Calu3 (cell line): Measurements from ENCODE around the gene SPPL3. TPM values are rescaled to one million over a fixed set of nuclear protein-coding genes. Genes with fewer than 3 reads are reported as not detected.

ENCODE experiments used
- BruUV-seq: library from RNA; stranded (reverse); fragments of 400-500 nt; replicated peaks from 2 replicates; lab custom pipeline; 2021; lab: Mats Ljungman, UMichigan
- CTCF ChIA-PET: fragments of 300-600 bp; sonication (Branson Sonifier 250); formaldehyde crosslinking; loops from one replicate; lab custom pipeline; 2022; ENCODE audit warnings: antibody characterized with exemption; lab: Charles Lee
- DNase-seq: peaks from one replicate; pipeline ENCODE4 v3.0.0; 2022
- H3K27ac Mint-ChIP-seq: one replicate; pipeline ENCODE4 v1.8.0; 2022; ENCODE audit warnings: mixed read lengths; ENCODE audit not compliant: unreplicated experiment
- H3K27me3 Mint-ChIP-seq: one replicate; pipeline ENCODE4 v1.8.0; 2022; ENCODE audit warnings: mixed read lengths; ENCODE audit not compliant: unreplicated experiment
- H3K36me3 Mint-ChIP-seq: one replicate; pipeline ENCODE4 v1.8.0; 2022; ENCODE audit warnings: mild to moderate bottlenecking, moderate library complexity, mixed read lengths; ENCODE audit not compliant: insufficient read depth, unreplicated experiment
- H3K4me1 Mint-ChIP-seq: one replicate; pipeline ENCODE4 v1.8.0; 2022; ENCODE audit warnings: mild to moderate bottlenecking, low read depth, mixed read lengths; ENCODE audit not compliant: unreplicated experiment
- H3K4me3 Mint-ChIP-seq: one replicate; pipeline ENCODE4 v1.8.0; 2022; ENCODE audit warnings: mild to moderate bottlenecking, low read depth, moderate library complexity, mixed read lengths; ENCODE audit not compliant: unreplicated experiment
- H3K9me3 Mint-ChIP-seq: one replicate; pipeline ENCODE4 v1.8.0; 2022; ENCODE audit warnings: low read depth, mixed read lengths; ENCODE audit not compliant: unreplicated experiment
- CTCF ChIP-seq: fragments of 200-600 bp; IDR thresholded peaks from one replicate; pipeline ENCODE4 v1.8.0; 2022; ENCODE audit warnings: antibody characterized with exemption; ENCODE audit not compliant: unreplicated experiment
- intact Hi-C: fragments of 100-400 bp; cut with micrococcal nuclease; formaldehyde crosslinking; loops from one replicate; pipeline ENCODE4 v1.10.0; 2022; ENCODE audit not compliant: unreplicated experiment
- total RNA-seq: library from RNA; stranded (reverse); gene quantifications from 2 replicates; pipeline ENCODE4 v1.2.3, GENCODE V29; 2022

Gene SPPL3
- total RNA-seq, 1 experiment from 2014 or later = 61.0 TPM

GRCh38 chr12:120933786-120934185 is 29.6 kb upstream of the SPPL3 start:
- TF ChIP-seq CTCF = no peak
- H3K4me3 Mint-ChIP-seq = no peak overlapping the region

GRCh38 chr12:120932956-120933526 is 28.9 kb upstream of the SPPL3 start:
- BruUV-seq = no TSS peak
- no peak for TF ChIP-seq CTCF
- intact Hi-C loops = no loop called here
- DNase-seq = no peak
- Mint-ChIP-seq H3K4me1 (peaks cover 9% of the 10 kb centered on the region), H3K36me3 (peaks cover 15% of the 10 kb centered on the region), H3K4me3 (no peak overlapping the region), H3K27me3 (peaks cover 23% of the 10 kb centered on the region), H3K9me3 (no peaks in the 10 kb centered on the region), H3K27ac (no peak overlapping the region)
- CTCF ChIA-PET = no interaction called here

More at GRCh38 chr12:120933786-120934185, 29.6 kb upstream of the SPPL3 start:
- peaks cover 15% of the 10 kb centered on the region for H3K36me3 Mint-ChIP-seq
- no peaks in the 10 kb centered on the region for H3K9me3 Mint-ChIP-seq
- H3K4me1 Mint-ChIP-seq = peaks cover 7% of the 10 kb centered on the region
- intact Hi-C loops = no loop called here
- CTCF ChIA-PET = no interaction called here
- no peak for DNase-seq
- peaks cover 28% of the 10 kb centered on the region for H3K27me3 Mint-ChIP-seq
- no TSS peak for BruUV-seq
- H3K27ac Mint-ChIP-seq = no peak overlapping the region

- CTCF ChIA-PET = no interaction called here
- no peaks in the 10 kb centered on the region for H3K9me3 Mint-ChIP-seq
- no TSS peak for BruUV-seq
- H3K27ac Mint-ChIP-seq = no peak overlapping the region
- no peak for TF ChIP-seq CTCF
- peaks cover 13% of the 10 kb centered on the region for H3K27me3 Mint-ChIP-seq
- no peak for DNase-seq
- peaks cover 9% of the 10 kb centered on the region for H3K4me1 Mint-ChIP-seq
- no peak overlapping the region for H3K4me3 Mint-ChIP-seq
- peaks cover 15% of the 10 kb centered on the region for H3K36me3 Mint-ChIP-seq
- intact Hi-C loops = no loop called here
These were observed 27.9 kb upstream of the SPPL3 start for GRCh38 chr12:120932058-120932457.

DNA sequence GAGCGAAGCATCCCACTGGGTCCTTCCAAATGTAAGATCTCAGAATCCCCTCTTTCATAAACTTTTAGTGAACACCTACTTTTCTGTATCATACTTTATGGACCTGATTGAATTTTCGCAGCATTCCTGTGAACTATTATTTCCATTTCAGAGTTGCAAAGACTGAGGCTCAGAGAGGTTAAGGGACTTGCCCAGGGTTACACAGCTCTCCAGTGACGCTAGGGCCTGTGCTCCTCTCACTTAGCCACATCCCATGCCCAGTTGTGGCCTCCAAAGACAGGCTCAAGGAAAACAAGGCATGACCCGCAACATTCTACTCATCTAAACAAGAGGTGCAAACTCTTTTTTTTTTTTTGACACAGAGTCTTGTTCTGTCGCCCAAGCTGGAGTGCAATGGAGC is 25.9 kb upstream of the SPPL3 start:
- no peak for TF ChIP-seq CTCF
- Mint-ChIP-seq H3K36me3 (peaks cover 15% of the 10 kb centered on the region), H3K27me3 (no peaks in the 10 kb centered on the region), H3K4me3 (no peak overlapping the region), H3K9me3 (no peaks in the 10 kb centered on the region), H3K27ac (no peak overlapping the region), H3K4me1 (peaks cover 9% of the 10 kb centered on the region)
- no peak for DNase-seq
- intact Hi-C loops = no loop called here
- BruUV-seq = no TSS peak
- CTCF ChIA-PET = no interaction called here
